ENCODE measurements around the gene COA8.

DNA sequence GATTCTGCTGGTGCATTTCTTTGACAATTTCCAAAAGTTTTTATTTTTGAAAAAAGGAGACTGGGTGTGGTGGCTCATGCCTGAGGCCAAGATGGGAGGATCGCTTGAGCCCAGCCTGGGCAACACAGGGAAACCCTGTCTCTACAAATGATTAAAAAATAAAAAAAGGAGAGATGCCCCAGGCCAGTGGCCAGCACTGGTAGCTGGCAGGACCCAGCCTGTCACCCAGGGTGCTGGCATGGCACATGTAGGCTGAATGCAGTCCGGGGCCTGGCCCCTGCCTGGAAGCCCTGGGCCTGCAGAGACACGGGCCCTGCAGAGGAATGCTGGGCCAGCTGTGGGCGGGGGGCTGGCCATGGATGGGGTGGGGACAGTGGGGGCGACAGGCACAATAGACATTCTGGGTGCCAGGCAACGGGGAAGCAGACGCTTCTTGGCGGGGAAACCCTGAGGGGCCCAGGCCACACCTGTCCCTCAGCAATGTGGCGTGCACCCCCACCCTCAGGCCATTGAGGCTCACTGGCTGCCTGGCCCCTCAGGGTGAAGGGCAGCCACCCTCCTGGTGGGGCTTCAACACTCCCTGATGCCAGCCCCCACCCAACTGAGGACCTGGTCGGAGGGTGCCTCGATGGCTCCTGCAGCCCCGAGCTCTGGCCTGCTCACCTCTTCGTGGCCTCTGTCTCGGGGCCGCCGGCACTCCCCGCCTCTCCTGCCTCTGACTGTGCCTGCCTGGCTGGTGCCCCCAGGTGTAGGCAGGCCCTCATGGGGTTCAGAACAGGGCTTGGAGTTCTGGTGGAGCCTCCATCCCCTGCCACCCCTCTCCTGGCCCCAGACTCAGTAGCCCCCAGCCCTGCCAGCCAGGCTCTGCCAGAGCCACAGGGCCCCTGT is 21.7 kb upstream of the COA8 start:
- TF ChIP-seq OTX1 (CRISPR knock-in tag; IDR thresholded peaks at IDR 0.05) (no peak), YY1 (IDR thresholded peaks at IDR 0.05; ENCODE audit: borderline replicate concordance in 1 of 3, control insufficient read depth in 1 of 3, extremely low read depth in 1 of 3, insufficient read depth in 3 of 3, insufficient read length in 1 of 3, insufficient replicate concordance in 2 of 3, low read depth in 1 of 3, low read length in 2 of 3) (no peak), TBP (optimal IDR thresholded peaks at IDR 0.05; ENCODE audit: low read depth, low read length) (no peak), EP300 (IDR thresholded peaks at IDR 0.05; ENCODE audit: low read length) (no peak), SMAD1 (IDR thresholded peaks at IDR 0.05; ENCODE audit: low read depth, low read length, partially characterized antibody) (no peak)
- TF ChIP-seq, protein P1, sequence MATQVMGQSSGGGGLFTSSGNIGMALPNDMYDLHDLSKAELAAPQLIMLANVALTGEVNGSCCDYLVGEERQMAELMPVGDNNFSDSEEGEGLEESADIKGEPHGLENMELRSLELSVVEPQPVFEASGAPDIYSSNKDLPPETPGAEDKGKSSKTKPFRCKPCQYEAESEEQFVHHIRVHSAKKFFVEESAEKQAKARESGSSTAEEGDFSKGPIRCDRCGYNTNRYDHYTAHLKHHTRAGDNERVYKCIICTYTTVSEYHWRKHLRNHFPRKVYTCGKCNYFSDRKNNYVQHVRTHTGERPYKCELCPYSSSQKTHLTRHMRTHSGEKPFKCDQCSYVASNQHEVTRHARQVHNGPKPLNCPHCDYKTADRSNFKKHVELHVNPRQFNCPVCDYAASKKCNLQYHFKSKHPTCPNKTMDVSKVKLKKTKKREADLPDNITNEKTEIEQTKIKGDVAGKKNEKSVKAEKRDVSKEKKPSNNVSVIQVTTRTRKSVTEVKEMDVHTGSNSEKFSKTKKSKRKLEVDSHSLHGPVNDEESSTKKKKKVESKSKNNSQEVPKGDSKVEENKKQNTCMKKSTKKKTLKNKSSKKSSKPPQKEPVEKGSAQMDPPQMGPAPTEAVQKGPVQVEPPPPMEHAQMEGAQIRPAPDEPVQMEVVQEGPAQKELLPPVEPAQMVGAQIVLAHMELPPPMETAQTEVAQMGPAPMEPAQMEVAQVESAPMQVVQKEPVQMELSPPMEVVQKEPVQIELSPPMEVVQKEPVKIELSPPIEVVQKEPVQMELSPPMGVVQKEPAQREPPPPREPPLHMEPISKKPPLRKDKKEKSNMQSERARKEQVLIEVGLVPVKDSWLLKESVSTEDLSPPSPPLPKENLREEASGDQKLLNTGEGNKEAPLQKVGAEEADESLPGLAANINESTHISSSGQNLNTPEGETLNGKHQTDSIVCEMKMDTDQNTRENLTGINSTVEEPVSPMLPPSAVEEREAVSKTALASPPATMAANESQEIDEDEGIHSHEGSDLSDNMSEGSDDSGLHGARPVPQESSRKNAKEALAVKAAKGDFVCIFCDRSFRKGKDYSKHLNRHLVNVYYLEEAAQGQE (IDR thresholded peaks at IDR 0.05; ENCODE audit: borderline replicate concordance) = no peak
- TF ChIP-seq, protein P1 (CRISPR knock-in tag; IDR thresholded peaks at IDR 0.05; ENCODE audit: low read depth) = no peak
- TF ChIP-seq, protein P2, sequence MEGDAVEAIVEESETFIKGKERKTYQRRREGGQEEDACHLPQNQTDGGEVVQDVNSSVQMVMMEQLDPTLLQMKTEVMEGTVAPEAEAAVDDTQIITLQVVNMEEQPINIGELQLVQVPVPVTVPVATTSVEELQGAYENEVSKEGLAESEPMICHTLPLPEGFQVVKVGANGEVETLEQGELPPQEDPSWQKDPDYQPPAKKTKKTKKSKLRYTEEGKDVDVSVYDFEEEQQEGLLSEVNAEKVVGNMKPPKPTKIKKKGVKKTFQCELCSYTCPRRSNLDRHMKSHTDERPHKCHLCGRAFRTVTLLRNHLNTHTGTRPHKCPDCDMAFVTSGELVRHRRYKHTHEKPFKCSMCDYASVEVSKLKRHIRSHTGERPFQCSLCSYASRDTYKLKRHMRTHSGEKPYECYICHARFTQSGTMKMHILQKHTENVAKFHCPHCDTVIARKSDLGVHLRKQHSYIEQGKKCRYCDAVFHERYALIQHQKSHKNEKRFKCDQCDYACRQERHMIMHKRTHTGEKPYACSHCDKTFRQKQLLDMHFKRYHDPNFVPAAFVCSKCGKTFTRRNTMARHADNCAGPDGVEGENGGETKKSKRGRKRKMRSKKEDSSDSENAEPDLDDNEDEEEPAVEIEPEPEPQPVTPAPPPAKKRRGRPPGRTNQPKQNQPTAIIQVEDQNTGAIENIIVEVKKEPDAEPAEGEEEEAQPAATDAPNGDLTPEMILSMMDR (IDR thresholded peaks at IDR 0.05 in 2 of 3, conservative IDR thresholded peaks at IDR 0.05 in 1 of 3; ENCODE audit: insufficient read depth in 2 of 3, low read depth in 1 of 3, low read length in 3 of 3) = no peak
